Measurements from ENCODE around the gene C16orf74. TPM values are rescaled to one million over a fixed set of nuclear protein-coding genes. Genes with fewer than 3 reads are reported as not detected.

Gene C16orf74
- total RNA-seq, 2 donors from 2014 or later: 0.83 to 1.0 TPM

GRCh38 chr16:85683363-85683762 is 67.5 kb downstream of the C16orf74 start:
- DNase-seq (ENCODE audit: low spot score): no peak
- intact Hi-C loops (cut with DNase I): no loop called here

DNA sequence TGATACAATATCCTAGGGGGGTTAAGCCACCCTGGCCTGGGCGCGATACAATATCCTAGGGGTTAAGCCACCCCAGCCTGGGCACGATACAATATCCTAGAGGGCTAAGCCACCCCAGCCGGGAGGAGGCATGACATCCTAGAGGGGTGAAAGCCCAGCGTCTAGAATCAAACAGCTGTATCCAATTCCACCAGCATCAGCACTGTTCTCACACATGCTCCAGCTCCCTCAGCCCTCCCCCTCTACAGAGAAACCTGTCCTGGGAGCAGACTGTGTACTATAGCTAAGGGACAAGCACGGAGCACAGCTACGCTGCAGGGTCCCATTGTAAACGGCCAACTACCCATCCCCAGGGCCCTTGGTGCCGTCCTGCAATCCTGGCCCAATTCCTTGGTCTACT is 68.4 kb downstream of the C16orf74 start:
- no peak for DNase-seq (ENCODE audit: low spot score)
- intact Hi-C loops (cut with DNase I): no loop called here

- DNase-seq (ENCODE audit: low spot score): no peak
- intact Hi-C loops (cut with DNase I): no loop called here
These were observed 69.6 kb downstream of the C16orf74 start for GRCh38 chr16:85681255-85681654.

DNA sequence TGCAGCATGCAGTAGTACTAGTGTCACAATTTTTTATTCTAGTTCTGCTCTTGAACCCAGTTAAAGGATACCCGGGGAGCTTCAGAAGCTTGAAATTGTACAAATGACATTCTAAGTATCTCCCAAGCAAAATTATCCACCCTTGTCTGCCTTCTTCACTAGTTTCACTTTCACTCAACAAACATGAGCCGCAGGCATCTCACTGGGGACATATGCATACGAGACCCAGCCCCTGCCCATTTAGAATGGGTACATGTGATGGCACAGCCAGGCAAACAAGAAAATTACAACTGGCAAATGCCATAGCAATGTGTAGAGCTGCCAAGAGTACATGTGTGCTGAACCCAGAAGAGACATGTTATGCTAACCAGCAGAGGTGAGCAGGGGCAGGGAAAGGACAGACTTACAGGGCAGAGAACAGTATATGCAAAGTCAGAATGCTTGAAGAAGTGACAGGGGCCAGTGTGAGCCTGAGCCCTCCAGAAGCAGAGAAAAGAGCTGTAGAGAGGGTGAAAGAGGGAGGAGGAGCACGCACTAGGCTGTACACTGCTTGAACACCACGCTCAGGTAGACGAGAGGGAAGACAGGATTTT is 70.4 kb downstream of the C16orf74 start:
- no peak for DNase-seq (ENCODE audit: low spot score)
- intact Hi-C loops (cut with DNase I): loop anchor here in 1 of 2 donors (1.0 kb wide), 1 partner anchor 24 kb away; no protein-coding TSS in a partner anchor

GRCh38 chr16:85679870-85680269 is 71.0 kb downstream of the C16orf74 start:
- intact Hi-C loops (cut with DNase I): loop anchor here in 1 of 2 donors (1.0 kb wide), 1 partner anchor 24 kb away; no protein-coding TSS in a partner anchor
- DNase-seq (ENCODE audit: low spot score): no peak

DNA sequence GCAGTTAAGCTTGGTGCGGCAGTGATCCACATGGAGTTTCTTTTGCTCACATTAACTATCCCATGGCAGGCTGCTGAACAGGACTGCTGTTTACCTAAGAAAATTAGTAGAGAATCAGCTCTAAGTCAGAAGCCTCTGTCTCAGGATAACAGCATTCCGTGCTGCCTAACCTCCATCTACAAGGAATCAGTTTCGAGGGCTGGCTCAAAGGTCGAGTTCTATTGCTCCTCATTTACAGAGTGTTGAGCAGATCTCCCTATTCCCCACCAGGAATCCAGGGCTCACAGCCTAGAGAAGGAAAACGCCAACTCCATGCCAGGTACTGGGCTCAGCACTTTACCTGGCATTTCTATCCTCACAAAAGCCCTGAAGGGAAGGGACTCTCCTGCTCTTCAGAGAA is 72.1 kb downstream of the C16orf74 start:
- no peak for DNase-seq (ENCODE audit: low spot score)
- intact Hi-C loops (cut with DNase I): no loop called here

GRCh38 chr16:85678016-85678415 is 72.9 kb downstream of the C16orf74 start:
- DNase-seq (ENCODE audit: low spot score): no peak
- intact Hi-C loops (cut with DNase I): no loop called here

DNA sequence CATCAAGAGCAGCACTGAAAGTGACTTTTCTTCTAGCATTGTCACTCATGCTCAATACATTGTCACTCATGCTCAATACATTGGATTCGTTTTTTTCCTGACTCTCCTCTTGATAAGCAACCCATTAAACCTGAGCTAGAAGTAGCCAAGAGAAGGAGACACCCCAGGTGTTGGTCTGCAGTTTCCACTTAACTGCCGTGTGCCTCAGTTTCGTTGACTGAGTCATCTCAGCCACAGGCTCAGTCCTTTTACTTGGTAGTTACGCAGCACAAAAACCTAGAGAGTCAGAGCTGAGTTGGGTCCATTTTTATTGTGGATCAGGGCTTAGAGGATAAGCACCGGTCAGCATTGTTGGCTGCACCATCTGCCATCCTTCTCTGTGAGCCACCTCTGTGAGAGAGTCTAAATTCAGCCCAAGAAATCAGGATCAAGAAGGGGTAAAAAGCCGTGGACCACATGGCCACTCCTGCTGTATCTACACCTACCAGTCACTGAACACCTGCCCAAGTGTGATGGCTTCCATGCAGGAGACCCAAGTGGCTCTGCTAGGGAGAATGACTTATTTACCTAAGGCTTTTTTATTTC is 73.4 kb downstream of the C16orf74 start:
- DNase-seq (ENCODE audit: low spot score): no peak
- intact Hi-C loops (cut with DNase I): no loop called here

GRCh38 chr16:85676466-85676865 is 74.4 kb downstream of the C16orf74 start:
- no peak for DNase-seq (ENCODE audit: low spot score)
- intact Hi-C loops (cut with DNase I): no loop called here

GRCh38 chr16:85675251-85675874 is 75.5 kb downstream of the C16orf74 start:
- no peak for DNase-seq (ENCODE audit: low spot score)
- intact Hi-C loops (cut with DNase I): no loop called here

- no peak for DNase-seq (ENCODE audit: low spot score)
- intact Hi-C loops (cut with DNase I): no loop called here
These were observed 76.1 kb downstream of the C16orf74 start for GRCh38 chr16:85674828-85675227.

- intact Hi-C loops (cut with DNase I): no loop called here
- no peak for DNase-seq (ENCODE audit: low spot score)
These were observed 76.5 kb downstream of the C16orf74 start for GRCh38 chr16:85674418-85674755.

DNA sequence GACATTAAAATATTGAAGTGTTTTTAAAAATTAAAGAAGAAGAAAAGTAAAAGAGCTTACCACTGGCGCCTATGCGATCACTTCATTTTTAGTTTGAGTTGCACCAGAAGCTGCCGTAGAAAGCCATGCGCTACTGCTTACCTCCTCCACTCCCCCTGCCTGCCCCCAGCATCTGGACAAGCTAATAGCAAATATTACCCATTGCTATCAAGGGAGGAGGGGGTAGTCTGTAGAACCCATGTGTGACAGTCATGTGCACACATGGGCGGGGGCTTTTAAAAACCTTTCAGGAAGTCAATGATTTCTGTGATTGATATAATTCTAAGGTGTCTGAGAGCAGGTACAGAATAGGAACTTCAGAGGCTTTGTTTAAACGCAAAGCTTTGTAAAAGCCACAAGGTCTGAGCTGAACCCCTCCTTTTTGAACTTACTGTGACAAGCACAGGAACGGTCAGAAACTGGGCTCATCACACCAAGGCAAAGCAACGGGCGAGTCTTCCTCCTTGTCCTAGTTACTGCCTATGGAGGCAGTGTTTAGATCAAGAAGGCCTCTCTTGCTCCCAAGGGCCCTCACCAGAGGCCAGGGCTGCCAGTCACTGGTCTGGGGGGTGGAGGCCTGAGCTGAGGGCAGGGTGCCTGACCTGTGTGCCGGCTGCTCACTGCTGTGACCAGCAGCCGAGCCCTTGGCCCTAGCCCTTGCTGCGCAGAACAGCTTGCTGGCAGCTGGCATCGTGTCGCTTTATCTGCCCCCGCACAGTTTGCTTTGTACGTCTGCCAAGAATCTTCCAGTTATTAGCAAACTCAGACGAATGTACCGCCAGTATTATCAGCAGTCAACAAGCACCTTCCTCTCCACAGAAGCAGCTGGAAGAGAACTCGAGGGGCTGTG is 77.1 kb downstream of the C16orf74 start:
- DNase-seq (ENCODE audit: low spot score): peak; percentile 85
- intact Hi-C loops (cut with DNase I): no loop called here

GRCh38 chr16:85670840-85671239 is 80.1 kb downstream of the C16orf74 start:
- DNase-seq (ENCODE audit: low spot score): no peak
- intact Hi-C loops (cut with DNase I): no loop called here

- no peak for DNase-seq (ENCODE audit: low spot score)
- intact Hi-C loops (cut with DNase I): no loop called here
These were observed 82.0 kb downstream of the C16orf74 start for GRCh38 chr16:85668676-85669424.

DNA sequence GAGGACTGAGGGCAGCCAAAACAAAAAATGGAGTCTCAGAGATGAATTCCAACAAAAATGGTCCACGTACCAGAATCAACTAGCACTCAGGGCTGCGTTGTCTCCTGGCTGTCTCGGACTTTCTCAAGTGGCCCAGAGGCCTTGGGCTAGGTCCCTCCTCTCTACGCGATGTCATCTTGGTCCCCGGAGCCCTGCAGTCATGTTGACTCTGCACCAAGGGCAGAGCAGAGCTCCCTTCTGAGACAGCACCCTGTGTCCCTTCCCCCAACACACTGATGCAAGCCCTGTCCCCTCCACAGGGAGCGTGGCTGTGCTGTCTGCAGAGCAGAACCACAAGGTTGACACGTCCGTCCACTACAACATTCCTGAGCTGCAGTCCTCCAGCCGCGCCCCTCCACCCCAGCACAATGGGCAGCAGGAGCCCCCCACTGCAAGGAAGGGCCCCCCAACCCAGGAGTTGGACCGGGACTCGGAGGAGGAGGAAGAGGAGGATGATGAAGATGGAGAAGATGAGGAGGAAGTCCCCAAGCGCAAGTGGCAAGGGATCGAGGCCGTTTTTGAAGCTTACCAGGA is 83.0 kb downstream of the C16orf74 start:
- DNase-seq (ENCODE audit: low spot score): no peak
- intact Hi-C loops (cut with DNase I): no loop called here

DNA sequence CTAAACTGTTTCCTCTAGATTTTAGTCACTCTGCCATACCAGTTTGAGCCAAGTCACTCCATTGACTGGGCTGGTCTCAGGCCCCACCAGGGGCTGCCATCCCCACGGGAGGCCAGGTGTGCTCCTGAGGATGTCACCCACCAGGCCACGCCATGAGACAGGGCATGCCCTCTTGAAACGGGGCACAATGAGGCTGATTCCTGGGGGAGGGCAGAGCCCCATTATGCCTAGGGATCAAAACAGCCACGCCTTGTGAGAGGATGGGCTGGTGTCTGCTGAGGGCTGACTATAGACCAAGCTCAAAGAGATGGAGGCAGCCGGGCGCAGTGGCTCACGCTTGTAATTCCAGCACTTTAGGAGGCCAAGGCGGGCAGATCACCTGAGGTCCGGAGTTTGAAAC is 83.6 kb downstream of the C16orf74 start:
- no peak for DNase-seq (ENCODE audit: low spot score)
- intact Hi-C loops (cut with DNase I): no loop called here

GRCh38 chr16:85665929-85666328 is 85.0 kb downstream of the C16orf74 start:
- no peak for DNase-seq (ENCODE audit: low spot score)
- intact Hi-C loops (cut with DNase I): no loop called here

DNA sequence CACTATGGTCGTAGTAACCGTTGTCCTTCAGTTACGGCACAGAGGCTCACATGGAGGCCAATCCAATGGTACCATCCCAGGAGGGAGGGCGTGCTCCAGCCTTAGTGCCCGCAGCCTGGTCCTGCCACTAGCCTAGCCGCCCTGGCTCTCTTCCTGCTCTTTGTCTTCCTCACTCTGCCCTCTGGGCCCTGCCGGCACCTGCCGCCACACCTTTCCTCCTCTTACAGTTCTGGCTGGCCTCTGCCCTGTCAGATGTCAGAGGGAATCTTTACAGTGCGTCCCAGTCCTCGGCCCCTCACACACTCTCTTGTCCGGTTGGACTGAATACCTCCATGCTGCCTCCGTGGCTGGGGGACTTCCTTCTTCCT is 85.5 kb downstream of the C16orf74 start:
- intact Hi-C loops (cut with DNase I): no loop called here
- DNase-seq (ENCODE audit: low spot score): no peak

Measured in posterior vena cava (tissue), 2 donors.